OCI-LY7 (cell line): ENCODE data around the gene NINJ1. TPM values are rescaled to one million over a fixed set of nuclear protein-coding genes. Genes with fewer than 3 reads are reported as not detected.

ENCODE experiments used
- BruUV-seq: library from RNA; stranded (reverse); fragments of 400-500 nt; replicated peaks from 2 replicates; lab custom pipeline; 2021; lab: Mats Ljungman, UMichigan
- CTCF ChIA-PET: fragments of 300-600 bp; sonication (Branson Sonifier 250); formaldehyde crosslinking; loops from one replicate; lab custom pipeline; 2022; ENCODE audit warnings: antibody characterized with exemption; ENCODE audit not compliant: unreplicated experiment; lab: Charles Lee
- POLR2A ChIA-PET: fragments of 300-600 bp; sonication (Branson Sonifier 250); formaldehyde crosslinking; loops from one replicate; lab custom pipeline; 2022; ENCODE audit warnings: antibody characterized with exemption; lab: Charles Lee
- DNase-seq: peaks from one replicate; pipeline ENCODE4 v3.0.0-alpha.2; 2015; ENCODE audit warnings: low spot score
- H2AFZ ChIP-seq: fragments of 200-600 bp; sonication (generic), shearing (Covaris generic); 2 replicates; pipeline ENCODE4 v1.6.1; 2014; ENCODE audit warnings: mild to moderate bottlenecking, antibody characterized with exemption, low read length, moderate library complexity
- H3K27ac ChIP-seq: fragments of 200-600 bp; sonication (generic); 2 replicates; pipeline ENCODE4 v1.5.1; 2014; ENCODE audit warnings: mixed run types, low read depth, mild to moderate bottlenecking, moderate library complexity, low read length, inconsistent platforms; ENCODE audit not compliant: poor library complexity, severe bottlenecking
- H3K36me3 ChIP-seq: fragments of 200-600 bp; sonication (generic); 2 replicates; pipeline ENCODE4 v1.6.1; 2014; ENCODE audit warnings: mild to moderate bottlenecking, antibody characterized with exemption, low read length, moderate library complexity, mixed read lengths; ENCODE audit not compliant: insufficient read depth
- H3K4me1 ChIP-seq: fragments of 200-600 bp; sonication (generic); 2 replicates; pipeline ENCODE4 v1.5.1; 2014; ENCODE audit warnings: mild to moderate bottlenecking, low read length; ENCODE audit not compliant: insufficient read depth, poor library complexity, severe bottlenecking
- H3K4me2 ChIP-seq: fragments of 200-600 bp; sonication (generic); 2 replicates; pipeline ENCODE4 v1.6.1; 2014; ENCODE audit warnings: mild to moderate bottlenecking, low read length
- H3K4me3 ChIP-seq: fragments of 200-600 bp; sonication (generic); 2 replicates; pipeline ENCODE4 v1.5.1; 2014; ENCODE audit warnings: mild to moderate bottlenecking, low read depth, low read length; ENCODE audit not compliant: poor library complexity, severe bottlenecking
- H3K79me2 ChIP-seq: fragments of 200-600 bp; sonication (generic); 2 replicates; pipeline ENCODE4 v1.6.1; 2016; ENCODE audit warnings: low read depth, mild to moderate bottlenecking, low read length, moderate library complexity, mixed read lengths; ENCODE audit not compliant: insufficient read depth
- H3K9me2 ChIP-seq: fragments of 200-600 bp; sonication (generic); 2 replicates; pipeline ENCODE4 v1.6.1; 2016; ENCODE audit warnings: mild to moderate bottlenecking, low read length, mixed read lengths; ENCODE audit not compliant: insufficient read depth
- H3K9me3 ChIP-seq: fragments of 200-600 bp; sonication (generic); 2 replicates; pipeline ENCODE4 v1.6.1; 2014; ENCODE audit warnings: mild to moderate bottlenecking, mixed run types, low read length, mixed read lengths
- H4K20me1 ChIP-seq: fragments of 200-600 bp; sonication (generic); 2 replicates; pipeline ENCODE4 v1.6.1; 2014; ENCODE audit warnings: mild to moderate bottlenecking, antibody characterized with exemption, low read length, moderate library complexity, mixed read lengths; ENCODE audit not compliant: insufficient read depth
- CTCF ChIP-seq: fragments of 200-600 bp; sonication (generic); conservative IDR thresholded peaks from 2 replicates; pipeline ENCODE4 v1.5.1; 2014; ENCODE audit warnings: mild to moderate bottlenecking, antibody characterized with exemption, low read length, moderate library complexity, mixed read lengths
- EZH2phosphoT487 ChIP-seq: fragments of 200-600 bp; sonication (generic); IDR thresholded peaks from 2 replicates; pipeline ENCODE4 v1.6.1; 2018; ENCODE audit warnings: low read depth, borderline replicate concordance, mild to moderate bottlenecking, mixed run types, antibody characterized with exemption, low read length, moderate library complexity, mixed read lengths
- intact Hi-C: fragments of 100-400 bp; cut with micrococcal nuclease; formaldehyde crosslinking; loops from one replicate; pipeline ENCODE4 v1.10.0; 2022; ENCODE audit not compliant: unreplicated experiment
- total RNA-seq, 2 experiments: library from RNA; depleted of rRNA in 1 of 2; stranded (reverse); fragments of >200 nt in 1 of 2; shearing (Covaris generic) in 1 of 2; gene quantifications; 2 replicates each; pipeline ENCODE4 v1.2.3, GENCODE V29; 2014 to 2022

NINJ1 gene
- total RNA-seq, 2 experiments from 2014 or later = 13.3 to 18.3 TPM

DNA sequence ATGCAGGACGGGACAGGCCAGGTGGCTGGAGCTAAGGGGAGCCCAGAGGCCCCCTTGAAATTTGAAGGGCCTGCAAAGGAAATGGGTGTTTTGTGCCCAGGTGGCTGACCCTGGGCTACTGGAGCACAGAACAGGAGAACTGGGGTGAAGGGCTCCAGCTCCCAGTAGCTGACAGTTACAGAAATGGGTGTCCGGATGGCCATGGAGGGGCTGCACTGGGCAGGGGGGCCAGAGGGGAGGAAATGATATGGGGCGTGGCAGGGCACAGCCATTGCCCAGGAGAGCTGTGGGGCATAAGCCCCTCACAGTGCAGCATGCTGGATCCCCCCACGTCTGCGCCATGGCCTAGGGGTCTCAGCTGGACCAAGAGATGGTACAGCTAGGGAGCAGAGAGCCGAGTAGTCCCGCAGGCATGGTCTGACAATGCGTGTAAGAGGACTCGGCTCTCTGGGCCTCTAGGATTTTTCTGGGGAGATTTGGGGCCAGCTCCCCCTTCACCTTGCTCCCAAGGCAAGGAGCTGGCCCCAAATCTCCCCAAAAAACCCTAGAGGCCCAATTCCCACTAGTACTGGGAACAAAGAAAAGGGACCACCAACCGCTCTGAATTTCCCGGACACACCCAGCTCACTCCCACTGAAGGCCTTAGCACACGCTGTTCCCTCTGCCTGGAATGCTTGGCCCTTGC is 45.9 kb downstream of the NINJ1 start:
- no peak for DNase-seq
- Histone ChIP-seq H3K4me1 (peaks cover 30% of the 10 kb centered on the region), H2AFZ (no peak overlapping the region), H3K4me2 (no peak overlapping the region), H3K36me3 (peaks cover 41% of the 10 kb centered on the region), H3K9me2 (no peaks in the 10 kb centered on the region), H3K4me3 (no peak overlapping the region), H4K20me1 (no peaks in the 10 kb centered on the region), H3K27ac (no peak overlapping the region), H3K9me3 (no peaks in the 10 kb centered on the region), H3K79me2 (no peaks in the 10 kb centered on the region)
- POLR2A ChIA-PET = no interaction called here
- no peak for TF ChIP-seq EZH2phosphoT487
- no peak for TF ChIP-seq CTCF
- intact Hi-C loops = no loop called here
- CTCF ChIA-PET = interaction anchor here (0.6 kb wide), 1 partner anchor 86 kb away, joined by 3 read pairs; no protein-coding TSS in a partner anchor
- no TSS peak for BruUV-seq

DNA sequence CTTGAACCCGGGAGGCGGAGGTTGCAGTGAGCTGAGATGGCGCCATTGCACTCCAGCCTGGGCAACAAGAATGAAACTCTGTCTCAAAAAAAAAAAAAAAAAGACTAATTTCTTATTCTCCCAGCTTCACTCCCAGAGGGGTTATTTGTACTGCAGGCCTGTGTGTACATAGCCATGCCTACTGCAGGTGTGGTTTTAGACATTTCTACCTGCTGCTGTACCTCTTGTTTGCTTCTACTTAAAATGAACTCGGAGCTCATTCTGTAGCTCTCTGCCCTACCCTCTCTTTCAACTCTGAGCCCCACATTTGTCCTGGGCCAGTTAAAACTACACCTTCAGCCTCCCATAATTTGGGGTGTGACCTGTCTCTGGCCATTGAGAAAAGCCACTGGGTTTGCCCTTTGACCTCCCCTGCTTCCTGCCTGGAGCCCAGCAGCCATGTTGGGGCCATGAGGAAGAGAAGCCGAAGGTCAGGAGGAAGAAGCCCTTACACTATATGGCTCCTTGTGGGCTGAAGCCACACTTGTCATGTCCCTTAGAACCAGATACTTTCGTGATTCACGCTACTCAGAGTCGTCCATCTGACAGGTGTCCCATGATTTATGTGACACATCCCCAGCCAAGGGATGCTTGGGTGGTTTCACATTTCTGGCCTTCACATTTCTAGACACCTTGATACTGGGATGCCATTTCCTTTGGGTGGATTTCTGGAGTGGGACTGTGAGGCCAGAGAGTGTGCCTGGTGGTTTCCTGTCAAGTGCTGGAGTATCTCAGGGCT is 47.4 kb downstream of the NINJ1 start:
- intact Hi-C loops = no loop called here
- TSS peak; percentile 33 for BruUV-seq
- POLR2A ChIA-PET = interaction anchor here (0.5 kb wide), 1 partner anchor 195 kb away, joined by 3 read pairs; no protein-coding TSS in a partner anchor
- CTCF ChIA-PET = interaction anchor here (1.0 kb wide), 1 partner anchor 22 kb away, joined by 3 read pairs; no protein-coding TSS in a partner anchor
- H3K4me1 ChIP-seq = peaks cover 15% of the 10 kb centered on the region
- no peak overlapping the region for H2AFZ ChIP-seq
- TF ChIP-seq EZH2phosphoT487 (no peak), CTCF (no peak)
- H3K27ac ChIP-seq = no peak overlapping the region
- peaks cover 53% of the 10 kb centered on the region for H3K36me3 ChIP-seq
- H3K4me2 ChIP-seq = no peak overlapping the region
- no peak for DNase-seq
- H3K4me3 ChIP-seq = no peak overlapping the region
- no peaks in the 10 kb centered on the region for H3K9me3 ChIP-seq
- H3K79me2 ChIP-seq = no peaks in the 10 kb centered on the region
- no peaks in the 10 kb centered on the region for H4K20me1 ChIP-seq
- H3K9me2 ChIP-seq = no peaks in the 10 kb centered on the region
